K562 (cell line): Measurements from ENCODE around the gene ATF3. TPM values are rescaled to one million over a fixed set of nuclear protein-coding genes. Genes with fewer than 3 reads are reported as not detected.

Source experiments
- ARHGAP35 ChIP-seq: fragments of 450-650 bp; IDR thresholded peaks from 2 replicates; pipeline ENCODE4 v1.6.1; 2018; ENCODE audit not compliant: partially characterized antibody
- C11orf30 ChIP-seq: fragments of 450-650 bp; IDR thresholded peaks from 2 replicates; pipeline ENCODE4 v1.6.1; 2016; ENCODE audit warnings: low read depth, mild to moderate bottlenecking
- ERF ChIP-seq: fragments of 450-650 bp; formaldehyde crosslinking; IDR thresholded peaks from 2 replicates; pipeline ENCODE4 v1.4.0; 2020; ENCODE audit warnings: mild to moderate bottlenecking, mixed read lengths
- EWSR1 ChIP-seq: fragments of 450-650 bp; IDR thresholded peaks from 2 replicates; pipeline ENCODE4 v1.6.1; 2018; ENCODE audit warnings: borderline replicate concordance, mild to moderate bottlenecking, low read depth, moderate library complexity; ENCODE audit not compliant: partially characterized antibody
- FOXA1 ChIP-seq: fragments of 450-650 bp; IDR thresholded peaks from 2 replicates; pipeline ENCODE4 v1.6.1; 2016; ENCODE audit warnings: mild to moderate bottlenecking, borderline replicate concordance
- GTF2F1 ChIP-seq: IDR thresholded peaks from 2 replicates; pipeline ENCODE4 v1.6.1; 2011; ENCODE audit warnings: low read depth, low read length, improper control_type of control experiment
- HNRNPH1 ChIP-seq: fragments of 200-400 bp; formaldehyde crosslinking; optimal IDR thresholded peaks from 2 replicates; pipeline ENCODE3; 2017; ENCODE audit warnings: low read depth, mild to moderate bottlenecking, low read length, moderate library complexity
- MEF2A ChIP-seq: IDR thresholded peaks from 2 replicates; pipeline ENCODE4 v1.6.1; 2011; ENCODE audit warnings: low read depth, mild to moderate bottlenecking, low read length, moderate library complexity; ENCODE audit not compliant: control insufficient read depth
- NR2F6 ChIP-seq: fragments of 450-650 bp; formaldehyde crosslinking; IDR thresholded peaks from 2 replicates; pipeline ENCODE4 v1.4.0; 2020; ENCODE audit warnings: mild to moderate bottlenecking
- PHB ChIP-seq: fragments of 250-450 bp; sonication (Bioruptor Pico); IDR thresholded peaks from 2 replicates; pipeline ENCODE4 v1.5.0; 2021
- POLR2H ChIP-seq: IDR thresholded peaks from 2 replicates; pipeline ENCODE4 v1.6.1; 2016; ENCODE audit warnings: missing genetic modification characterization, low read depth, mild to moderate bottlenecking, control low read depth, missing compliant biosample characterization, moderate library complexity
- RBM22 ChIP-seq: fragments of 200-400 bp; formaldehyde crosslinking; IDR thresholded peaks from 2 replicates; pipeline ENCODE4 v1.6.1; 2018; ENCODE audit warnings: low read length, low read depth; ENCODE audit not compliant: poor library complexity, severe bottlenecking
- RFX1 ChIP-seq: fragments of 450-650 bp; IDR thresholded peaks from 2 replicates; pipeline ENCODE4 v1.6.1; 2016; ENCODE audit warnings: mild to moderate bottlenecking, moderate library complexity
- TOE1 ChIP-seq, 2 experiments: fragments of 450-650 bp in 1 of 2; sonication (generic) in 1 of 2; formaldehyde crosslinking in 1 of 2; IDR thresholded peaks; 2 replicates each; pipeline versions ENCODE4 v1.7.1 to v1.8.0; 2016 to 2022; ENCODE audit warnings: borderline replicate concordance in 2 of 2, mild to moderate bottlenecking in 2 of 2, antibody characterized with exemption in 1 of 2, inconsistent platforms in 1 of 2, low read depth in 1 of 2, missing genetic modification reagents in 1 of 2, moderate library complexity in 1 of 2
- ZNF75A ChIP-seq: fragments of 450-650 bp; formaldehyde crosslinking; IDR thresholded peaks from 2 replicates; pipeline ENCODE4 v1.4.0; 2020; ENCODE audit warnings: mild to moderate bottlenecking
- polyA plus RNA-seq, 8 experiments: library from polyadenylated mRNA; depleted of rRNA in 4 of 8; stranded (reverse) in 5 of 8; unstranded in 3 of 8; fragments of >200 nt; fragmentation: Nextera tagmentation in 2 of 8; fragmentation: Illumina TruSeq in 1 of 8; extraction: Ambion mirVana in 2 of 8; extraction: Trizol in 1 of 8; gene quantifications; 2 replicates each; pipeline versions ENCODE4 v1.2.1 to v1.2.3, GENCODE V29; 2011 to 2014; ENCODE audit warnings: inconsistent platforms in 1 of 8, missing spikeins in 1 of 8
- total RNA-seq, 7 experiments: library from RNA; depleted of rRNA in 6 of 7; stranded (reverse); fragments of >200 nt in 6 of 7; fragmentation: Illumina TruSeq in 2 of 7; extraction: Trizol in 2 of 7; gene quantifications; 2 replicates each; pipeline versions ENCODE4 v1.2.1 to v1.2.3, GENCODE V29; 2011 to 2021; ENCODE audit warnings: low replicate concordance in 1 of 7
- TF ChIP-seq, protein P1 (sequence below): sonication (generic); formaldehyde crosslinking; IDR thresholded peaks from 2 replicates; pipeline ENCODE4 v1.8.1; 2023; ENCODE audit warnings: mild to moderate bottlenecking, missing genetic modification reagents
- TF ChIP-seq, protein P2 (sequence below): sonication (generic); formaldehyde crosslinking; IDR thresholded peaks from 2 replicates; pipeline ENCODE4 v1.8.0; 2023; ENCODE audit warnings: mild to moderate bottlenecking, missing genetic modification reagents
- TF ChIP-seq, protein P3 (sequence below): fragments of 450-650 bp; formaldehyde crosslinking; IDR thresholded peaks from 2 replicates; pipeline ENCODE4 v1.4.0; 2020; ENCODE audit warnings: mild to moderate bottlenecking, moderate library complexity
- TF ChIP-seq, protein P4 (sequence below): fragments of 250-450 bp; sonication (Bioruptor Pico); IDR thresholded peaks from 2 replicates; pipeline ENCODE4 v1.8.0; 2021; ENCODE audit warnings: mild to moderate bottlenecking, moderate library complexity

Gene ATF3
- total and polyA plus RNA-seq, 9 of the 15 experiments (the other 6 are each of a cell fraction or from before 2014, with no cell fraction given): 3.5 to 28.2 (median 19.8) TPM

DNA sequence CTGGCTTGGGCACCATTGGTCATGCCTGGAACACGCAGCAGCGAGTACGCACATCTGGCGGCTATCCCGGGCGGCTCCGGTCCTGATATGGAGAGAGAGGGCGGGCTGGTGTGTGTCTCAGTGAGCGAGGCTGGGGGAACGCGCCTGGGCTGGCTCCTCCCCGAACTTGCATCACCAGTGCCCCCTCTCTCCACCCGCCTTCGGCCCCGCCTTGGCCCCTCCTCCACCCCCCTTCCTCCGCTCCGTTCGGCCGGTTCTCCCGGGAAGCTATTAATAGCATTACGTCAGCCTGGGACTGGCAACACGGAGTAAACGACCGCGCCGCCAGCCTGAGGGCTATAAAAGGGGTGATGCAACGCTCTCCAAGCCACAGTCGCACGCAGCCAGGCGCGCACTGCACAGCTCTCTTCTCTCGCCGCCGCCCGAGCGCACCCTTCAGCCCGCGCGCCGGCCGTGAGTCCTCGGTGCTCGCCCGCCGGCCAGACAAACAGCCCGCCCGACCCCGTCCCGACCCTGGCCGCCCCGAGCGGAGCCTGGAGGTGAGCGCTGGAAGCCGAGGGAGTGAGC is at the start of gene ATF3 (continued):
- TF ChIP-seq, protein P1, sequence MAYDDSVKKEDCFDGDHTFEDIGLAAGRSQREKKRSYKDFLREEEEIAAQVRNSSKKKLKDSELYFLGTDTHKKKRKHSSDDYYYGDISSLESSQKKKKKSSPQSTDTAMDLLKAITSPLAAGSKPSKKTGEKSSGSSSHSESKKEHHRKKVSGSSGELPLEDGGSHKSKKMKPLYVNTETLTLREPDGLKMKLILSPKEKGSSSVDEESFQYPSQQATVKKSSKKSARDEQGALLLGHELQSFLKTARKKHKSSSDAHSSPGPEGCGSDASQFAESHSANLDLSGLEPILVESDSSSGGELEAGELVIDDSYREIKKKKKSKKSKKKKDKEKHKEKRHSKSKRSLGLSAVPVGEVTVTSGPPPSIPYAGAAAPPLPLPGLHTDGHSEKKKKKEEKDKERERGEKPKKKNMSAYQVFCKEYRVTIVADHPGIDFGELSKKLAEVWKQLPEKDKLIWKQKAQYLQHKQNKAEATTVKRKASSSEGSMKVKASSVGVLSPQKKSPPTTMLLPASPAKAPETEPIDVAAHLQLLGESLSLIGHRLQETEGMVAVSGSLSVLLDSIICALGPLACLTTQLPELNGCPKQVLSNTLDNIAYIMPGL (CRISPR knock-in tag): peak; percentile 81
- TF ChIP-seq HNRNPH1 (no peak), MEF2A (peak; percentile 98), POLR2H (tag) (peak; percentile 98), ZNF75A (CRISPR knock-in tag) (no peak), ARHGAP35 (no peak), RBM22 (peak; percentile 98), NR2F6 (peak; percentile 75; the same call in 1 of the 2 replicates), PHB (CRISPR knock-in tag) (no peak), GTF2F1 (peak; percentile 93), TOE1 (IDR thresholded peaks at IDR 0.05; ENCODE audit: borderline replicate concordance) (0 out of 2 replicates have a peak, but pooled peaks have one; percentile 58), TOE1 (CRISPR knock-in tag; IDR thresholded peaks at IDR 0.05; ENCODE audit: borderline replicate concordance, low read depth) (peak; percentile 98), ERF (CRISPR knock-in tag) (0 out of 2 replicates have a peak, but pooled peaks have one; percentile 39), RFX1 (no peak), EWSR1 (no peak), FOXA1 (no peak), C11orf30 (no peak; the same call in 1 of the 2 replicates)
- TF ChIP-seq, protein P2, sequence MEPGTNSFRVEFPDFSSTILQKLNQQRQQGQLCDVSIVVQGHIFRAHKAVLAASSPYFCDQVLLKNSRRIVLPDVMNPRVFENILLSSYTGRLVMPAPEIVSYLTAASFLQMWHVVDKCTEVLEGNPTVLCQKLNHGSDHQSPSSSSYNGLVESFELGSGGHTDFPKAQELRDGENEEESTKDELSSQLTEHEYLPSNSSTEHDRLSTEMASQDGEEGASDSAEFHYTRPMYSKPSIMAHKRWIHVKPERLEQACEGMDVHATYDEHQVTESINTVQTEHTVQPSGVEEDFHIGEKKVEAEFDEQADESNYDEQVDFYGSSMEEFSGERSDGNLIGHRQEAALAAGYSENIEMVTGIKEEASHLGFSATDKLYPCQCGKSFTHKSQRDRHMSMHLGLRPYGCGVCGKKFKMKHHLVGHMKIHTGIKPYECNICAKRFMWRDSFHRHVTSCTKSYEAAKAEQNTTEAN (CRISPR knock-in tag): peak; percentile 57
- TF ChIP-seq, protein P3, sequence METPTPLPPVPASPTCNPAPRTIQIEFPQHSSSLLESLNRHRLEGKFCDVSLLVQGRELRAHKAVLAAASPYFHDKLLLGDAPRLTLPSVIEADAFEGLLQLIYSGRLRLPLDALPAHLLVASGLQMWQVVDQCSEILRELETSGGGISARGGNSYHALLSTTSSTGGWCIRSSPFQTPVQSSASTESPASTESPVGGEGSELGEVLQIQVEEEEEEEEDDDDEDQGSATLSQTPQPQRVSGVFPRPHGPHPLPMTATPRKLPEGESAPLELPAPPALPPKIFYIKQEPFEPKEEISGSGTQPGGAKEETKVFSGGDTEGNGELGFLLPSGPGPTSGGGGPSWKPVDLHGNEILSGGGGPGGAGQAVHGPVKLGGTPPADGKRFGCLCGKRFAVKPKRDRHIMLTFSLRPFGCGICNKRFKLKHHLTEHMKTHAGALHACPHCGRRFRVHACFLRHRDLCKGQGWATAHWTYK (CRISPR knock-in tag): no peak
- TF ChIP-seq, protein P4, sequence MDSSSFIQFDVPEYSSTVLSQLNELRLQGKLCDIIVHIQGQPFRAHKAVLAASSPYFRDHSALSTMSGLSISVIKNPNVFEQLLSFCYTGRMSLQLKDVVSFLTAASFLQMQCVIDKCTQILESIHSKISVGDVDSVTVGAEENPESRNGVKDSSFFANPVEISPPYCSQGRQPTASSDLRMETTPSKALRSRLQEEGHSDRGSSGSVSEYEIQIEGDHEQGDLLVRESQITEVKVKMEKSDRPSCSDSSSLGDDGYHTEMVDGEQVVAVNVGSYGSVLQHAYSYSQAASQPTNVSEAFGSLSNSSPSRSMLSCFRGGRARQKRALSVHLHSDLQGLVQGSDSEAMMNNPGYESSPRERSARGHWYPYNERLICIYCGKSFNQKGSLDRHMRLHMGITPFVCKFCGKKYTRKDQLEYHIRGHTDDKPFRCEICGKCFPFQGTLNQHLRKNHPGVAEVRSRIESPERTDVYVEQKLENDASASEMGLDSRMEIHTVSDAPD: no peak
